GM10266 (cell line): ENCODE results near the gene RNF144A.

Experiments
- DNase-seq: peaks from one replicate; pipeline ENCODE4 v3.0.0; 2012; ENCODE audit errors: extremely low spot score
- CTCF ChIP-seq: IDR thresholded peaks from 2 replicates; pipeline ENCODE4 v1.5.1; 2012; ENCODE audit warnings: mild to moderate bottlenecking, low read depth; ENCODE audit not compliant: control insufficient read depth, insufficient read depth; ENCODE audit errors: missing control alignments

The RNF144A gene

GRCh38 chr2:6973895-6974545, 56.8 kb downstream of the RNF144A start:
- TF ChIP-seq CTCF, result no peak
- DNase-seq, result no peak

GRCh38 chr2:6975988-6976387, 58.8 kb downstream of the RNF144A start:
- TF ChIP-seq CTCF, result no peak
- no peak for DNase-seq

GRCh38 chr2:6977113-6977741, 60.0 kb downstream of the RNF144A start:
- DNase-seq, result no peak
- no peak for TF ChIP-seq CTCF

- TF ChIP-seq CTCF, result no peak
- no peak for DNase-seq
These were observed 60.6 kb downstream of the RNF144A start for GRCh38 chr2:6977786-6978185.

- DNase-seq, result no peak
- no peak for TF ChIP-seq CTCF
These were observed 61.8 kb downstream of the RNF144A start for GRCh38 chr2:6978991-6979390.

GRCh38 chr2:6982449-6982848, 65.2 kb downstream of the RNF144A start:
- no peak for TF ChIP-seq CTCF
- DNase-seq, result no peak

GRCh38 chr2:6982934-6983589, 65.8 kb downstream of the RNF144A start:
- no peak for DNase-seq
- TF ChIP-seq CTCF, result no peak
